ELR (cell line): Measurements from ENCODE around the gene CNKSR2.
"Not testable (repeated sequence)": the region's sequence is repeated elsewhere in the genome, so short reads cannot be mapped to it uniquely, and the experiment has no call there.

Experiments
- DNase-seq: peaks from one replicate; pipeline ENCODE4 v3.0.0-alpha.2; 2015; ENCODE audit warnings: low read depth

CNKSR2 gene

GRCh38 chrX:21440911-21441310, 66.7 kb downstream of the CNKSR2 start:
- no peak for DNase-seq

- no peak for DNase-seq
These were observed 83.5 kb downstream of the CNKSR2 start for GRCh38 chrX:21457718-21458117.

DNA sequence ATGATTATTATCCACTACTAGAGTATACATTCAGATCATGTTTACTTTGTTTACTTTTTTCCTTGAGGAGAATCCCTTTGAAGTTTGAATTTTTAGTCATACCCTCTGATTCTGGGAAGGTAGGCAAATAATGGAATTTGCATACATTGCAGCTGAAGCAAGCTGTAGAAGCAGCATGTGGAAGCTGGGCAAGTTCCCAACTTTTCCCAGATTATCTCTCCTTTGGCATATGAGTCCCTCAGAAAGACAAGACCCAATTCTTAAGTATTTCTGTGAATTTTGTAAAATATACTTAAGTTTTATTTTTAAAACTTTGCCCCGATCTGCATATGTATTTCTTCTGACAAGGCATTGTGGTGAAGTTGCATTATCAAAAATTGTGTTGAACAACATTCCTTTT, 94.9 kb downstream of the CNKSR2 start:
- DNase-seq, result no peak

DNA sequence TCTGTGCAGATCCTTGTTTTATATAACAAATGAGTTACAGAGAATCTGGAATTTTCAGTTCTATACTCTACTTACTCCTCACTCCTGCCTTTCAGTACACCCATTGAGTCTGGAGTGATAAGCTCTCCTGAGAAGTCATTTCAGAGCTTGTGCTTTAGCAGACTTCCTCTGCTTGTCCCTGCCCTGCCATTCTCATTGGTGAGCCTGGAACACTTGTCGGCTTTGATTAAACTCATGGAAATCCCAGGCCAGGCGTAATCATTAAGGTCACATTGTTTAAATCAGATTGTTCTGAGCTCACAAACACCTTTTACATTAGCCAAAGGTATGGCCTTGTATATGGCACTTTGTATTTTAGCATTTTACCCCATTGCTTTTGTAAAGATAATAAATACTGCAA, 102.7 kb downstream of the CNKSR2 start:
- DNase-seq, result no peak

DNA sequence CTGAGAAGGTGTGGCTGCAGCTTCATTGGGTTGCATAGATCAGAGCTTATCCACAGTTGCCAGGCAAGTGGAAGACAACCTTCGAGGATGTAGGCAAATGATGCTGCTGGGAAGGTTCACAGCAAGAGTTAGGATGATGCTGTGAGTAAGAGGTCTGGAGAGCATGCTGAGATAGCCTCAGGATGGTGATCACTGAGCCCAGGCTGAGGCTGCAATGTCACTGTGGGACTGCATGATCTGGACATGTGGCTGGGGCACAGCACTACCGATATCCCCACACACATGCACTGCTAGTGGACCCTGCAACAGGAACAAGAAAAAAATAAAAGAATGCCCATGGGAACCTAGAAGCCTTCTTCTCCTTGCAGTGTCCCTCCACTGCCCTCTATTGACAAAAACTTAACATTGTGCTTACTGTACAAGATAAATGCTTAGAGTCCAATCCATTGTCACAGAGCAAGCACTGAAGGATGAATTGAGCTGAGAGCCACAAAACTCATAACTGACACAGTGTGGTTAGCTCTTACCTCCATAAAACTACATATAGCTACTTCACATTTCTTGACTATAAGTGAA, 105.6 kb downstream of the CNKSR2 start:
- peak; percentile 60 for DNase-seq

DNA sequence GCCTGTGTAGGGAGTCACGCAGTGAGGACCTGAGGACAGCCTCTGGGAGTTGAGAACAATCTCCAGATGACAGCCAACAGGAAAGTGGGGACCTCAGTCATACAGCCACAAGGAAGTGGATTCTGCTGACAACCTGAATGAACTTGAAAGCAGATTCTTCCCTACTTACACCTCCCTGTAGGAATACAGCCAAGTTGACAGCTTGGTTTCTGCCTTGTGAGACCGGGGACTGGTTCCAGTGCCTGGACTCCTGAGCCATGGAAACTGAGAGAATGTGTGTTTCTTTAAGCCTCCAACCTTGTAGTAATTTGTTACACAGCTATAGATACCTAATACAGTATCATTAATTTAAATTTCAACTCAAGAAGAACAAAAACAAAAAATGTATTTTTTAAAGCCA, 107.5 kb downstream of the CNKSR2 start:
- DNase-seq, result no peak

GRCh38 chrX:21484051-21484450, 109.8 kb downstream of the CNKSR2 start:
- DNase-seq, result not testable (repeated sequence)

DNA sequence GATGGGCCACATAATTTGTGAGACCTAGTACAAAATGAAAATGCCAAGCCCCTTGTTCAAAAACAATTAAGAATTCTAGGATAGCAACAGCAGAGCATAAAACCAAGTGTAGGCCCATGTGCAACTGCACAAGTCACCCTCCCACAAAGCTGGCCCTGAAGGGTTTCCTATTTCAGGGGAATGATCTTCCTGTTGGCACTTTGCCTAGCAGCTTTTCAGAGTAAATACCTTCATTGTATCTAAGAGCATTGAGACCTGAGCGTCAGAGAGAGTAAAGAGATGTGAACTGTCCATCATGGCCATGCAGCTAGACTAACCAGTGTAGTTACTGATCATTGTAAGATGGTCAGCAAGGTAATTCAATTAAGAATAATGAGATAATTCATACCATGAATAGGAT, 113.6 kb downstream of the CNKSR2 start:
- DNase-seq, result peak; percentile 13

DNA sequence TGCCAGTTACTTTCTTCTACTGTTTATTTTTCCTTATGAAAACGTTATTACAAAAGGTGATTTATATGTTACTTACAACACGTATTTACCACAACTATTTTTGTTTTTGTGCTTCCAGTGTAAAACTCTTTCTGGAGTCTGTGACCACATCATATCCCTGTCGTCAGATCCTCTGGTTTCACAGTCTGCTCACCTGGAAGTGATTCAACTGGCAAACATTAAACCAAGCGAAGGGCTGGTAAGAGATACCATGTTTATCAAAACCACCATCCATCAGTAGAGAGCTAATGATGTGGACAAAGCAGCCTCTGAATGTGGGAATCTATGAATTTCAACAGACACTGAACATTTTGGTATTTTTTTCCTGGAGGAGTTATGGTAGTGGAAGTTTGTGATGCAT, 116.1 kb downstream of the CNKSR2 start:
- DNase-seq, result no peak

GRCh38 chrX:21493226-21493830, 119.1 kb downstream of the CNKSR2 start:
- peak; percentile 51 for DNase-seq

- no peak for DNase-seq
These were observed 129.4 kb downstream of the CNKSR2 start for GRCh38 chrX:21503593-21503992.

DNA sequence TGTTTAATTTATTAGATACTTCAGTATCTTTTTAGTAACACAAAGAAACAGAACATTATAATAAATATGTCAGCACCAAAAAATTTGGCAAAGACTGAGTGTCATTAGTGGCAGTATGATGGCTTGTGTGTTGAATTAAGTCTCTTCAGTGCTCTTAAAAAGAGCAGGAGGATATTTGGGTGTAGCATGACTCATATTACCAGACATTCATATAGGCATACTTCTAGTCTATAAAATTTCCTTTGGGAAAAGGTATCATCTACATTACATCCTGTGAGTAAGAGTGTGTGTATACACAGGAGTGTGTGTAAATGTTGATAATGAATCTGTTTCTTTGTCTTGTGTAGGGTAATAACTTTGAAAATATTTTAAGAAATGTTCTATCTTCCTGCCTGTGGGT, 135.7 kb downstream of the CNKSR2 start:
- peak; percentile 67 for DNase-seq

GRCh38 chrX:21524008-21524407, 149.8 kb downstream of the CNKSR2 start:
- peak; percentile 13 for DNase-seq

DNA sequence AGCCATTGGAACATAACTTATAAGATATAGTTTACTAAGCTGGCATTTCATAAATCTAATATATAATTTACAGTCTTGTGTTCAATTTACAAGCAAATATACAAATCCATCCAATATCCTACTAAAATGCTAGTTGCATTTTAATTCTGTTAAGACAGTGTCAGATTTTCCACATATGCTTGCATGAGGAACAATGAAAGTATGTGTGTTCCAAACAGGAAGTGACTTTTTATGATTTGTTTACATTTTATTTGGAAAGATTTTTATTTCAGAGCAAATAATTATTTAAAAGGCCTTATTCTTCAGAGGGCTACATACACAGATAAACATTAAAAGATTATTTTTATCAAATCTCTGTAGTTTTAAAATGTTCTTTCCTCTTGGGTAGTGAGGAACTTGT, 153.9 kb downstream of the CNKSR2 start:
- DNase-seq, result peak; percentile 62

DNA sequence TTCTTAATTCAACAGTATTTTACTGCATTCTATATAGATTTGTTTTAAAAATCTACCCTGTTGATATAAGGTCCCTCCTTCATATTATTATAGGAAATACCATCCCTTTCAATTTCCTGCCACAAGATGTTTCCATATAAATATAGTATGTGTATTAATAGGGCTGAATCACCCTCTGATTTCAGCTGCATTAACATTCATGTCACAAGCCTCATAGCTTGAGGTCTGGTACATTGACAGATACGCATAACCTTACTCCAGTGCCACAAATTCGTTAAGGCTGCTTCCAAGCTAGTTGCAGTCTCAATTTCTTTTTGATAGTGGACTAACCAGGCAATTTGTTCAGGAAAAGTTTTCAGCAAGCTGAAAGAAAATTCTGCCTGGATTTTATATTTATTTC, 155.6 kb downstream of the CNKSR2 start:
- DNase-seq, result peak; percentile 55

DNA sequence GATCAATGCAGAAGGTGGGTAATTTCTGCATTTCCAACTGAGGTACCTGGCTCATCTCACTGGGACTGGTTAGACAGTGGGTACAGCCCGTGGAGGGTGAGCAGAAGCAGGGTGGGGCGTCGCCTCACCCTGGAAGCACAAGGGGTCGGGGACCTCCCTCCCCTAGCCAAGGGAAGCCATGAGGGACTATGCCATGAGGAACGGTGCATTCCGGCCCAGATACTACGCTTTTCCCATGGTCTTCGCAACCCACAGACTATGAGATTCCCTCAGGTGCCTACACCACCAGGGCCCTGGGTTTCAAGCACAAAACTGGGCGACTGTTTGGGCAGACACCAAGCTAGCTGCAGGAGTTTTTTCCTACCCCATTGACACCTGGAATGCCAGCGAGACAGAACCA, 170.4 kb downstream of the CNKSR2 start:
- DNase-seq, result not testable (repeated sequence)

GRCh38 chrX:21559417-21559816, 185.2 kb downstream of the CNKSR2 start:
- no peak for DNase-seq

DNA sequence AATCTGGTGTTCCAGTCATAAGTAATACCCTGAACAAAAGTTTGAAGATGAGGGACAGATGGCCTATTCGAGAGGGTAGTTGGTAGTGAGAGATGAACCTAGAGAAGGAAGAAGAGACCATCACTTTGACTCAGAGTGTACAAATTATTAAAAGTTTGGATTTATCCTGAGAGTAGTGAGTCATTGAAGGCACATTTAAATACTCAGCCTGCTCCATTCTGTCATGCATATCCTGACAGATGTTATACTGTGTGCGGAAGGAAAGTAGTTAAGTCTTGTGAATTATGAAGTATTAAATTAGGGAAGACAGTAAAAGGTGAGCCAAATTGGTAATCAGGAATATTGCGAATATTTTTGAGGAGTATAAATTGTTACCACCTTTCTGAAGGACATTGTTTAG, 190.8 kb downstream of the CNKSR2 start:
- no peak for DNase-seq

DNA sequence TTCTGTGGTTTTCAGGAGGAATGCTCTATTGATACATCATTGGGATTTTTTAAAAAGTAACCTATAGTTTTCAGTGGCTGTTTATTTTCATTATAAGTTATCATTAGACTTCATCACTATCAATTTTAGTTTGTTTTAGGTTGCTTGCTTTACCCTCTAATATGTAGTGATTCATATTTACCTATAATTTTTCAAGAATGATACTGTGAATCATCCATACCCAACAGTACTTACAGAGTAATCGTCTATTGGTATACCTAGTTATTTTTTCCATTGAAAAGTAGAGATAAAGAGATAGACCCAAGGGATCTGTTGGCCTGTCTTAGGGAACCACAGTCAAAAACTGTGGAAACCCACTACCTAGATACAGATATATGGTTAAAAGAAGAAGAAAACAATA, 200.6 kb downstream of the CNKSR2 start:
- DNase-seq, result no peak

DNA sequence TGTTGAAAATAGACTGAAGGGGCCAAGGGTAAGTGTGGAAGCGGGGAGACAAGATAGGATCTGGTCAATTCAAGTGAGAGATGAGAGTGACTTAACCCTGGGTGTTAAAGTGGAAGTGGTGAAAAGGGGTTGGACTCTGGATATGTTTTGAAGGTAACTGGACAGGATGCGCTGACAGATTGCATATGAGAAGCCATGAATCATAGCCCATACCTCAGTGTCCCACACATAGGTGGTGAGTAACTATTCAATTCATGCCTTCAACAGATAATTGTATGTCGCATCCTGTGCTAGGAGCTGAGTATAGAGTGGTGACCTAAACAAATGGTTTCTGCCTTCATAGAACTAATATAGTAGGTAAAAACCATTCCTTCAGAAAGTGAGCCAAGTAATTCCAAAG, 207.3 kb downstream of the CNKSR2 start:
- no peak for DNase-seq

GRCh38 chrX:21586001-21586400, 211.8 kb downstream of the CNKSR2 start:
- DNase-seq, result peak; percentile 26

DNA sequence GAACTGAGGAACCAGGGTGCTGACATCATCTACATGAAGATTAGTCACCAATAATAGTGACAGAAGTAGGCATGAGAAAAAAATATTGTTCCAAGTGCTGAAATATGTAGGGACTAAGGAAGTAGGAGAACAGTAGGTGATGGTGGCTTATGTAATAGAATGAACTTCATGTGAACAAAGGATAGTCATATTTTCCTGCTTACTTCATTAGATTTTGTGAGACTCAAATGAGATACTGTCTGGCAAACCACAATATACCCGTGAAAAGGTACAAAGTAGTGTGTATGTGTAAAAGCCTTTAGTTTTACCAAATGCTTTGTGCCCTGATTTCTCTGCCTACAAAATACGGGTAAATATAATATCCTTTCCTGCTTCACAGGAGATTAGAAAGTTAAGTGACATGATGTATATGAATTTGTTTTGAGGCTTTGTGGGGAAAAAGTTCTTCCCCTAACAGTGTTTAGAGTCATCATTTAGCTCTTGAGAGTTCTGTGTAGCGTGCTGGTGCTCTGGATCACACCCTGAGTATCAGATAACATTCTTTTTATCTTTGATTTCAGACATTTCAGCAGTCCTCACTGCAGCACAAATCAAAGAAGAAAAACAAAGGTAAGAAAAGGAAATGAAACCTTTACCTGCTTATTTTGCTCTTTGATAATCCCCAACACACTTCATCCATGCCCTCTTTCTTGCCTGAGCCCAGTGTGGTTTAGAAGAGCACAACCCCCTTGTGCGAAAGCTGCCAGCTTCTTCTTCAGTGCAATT, 216.0 kb downstream of the CNKSR2 start:
- DNase-seq, result no peak

DNA sequence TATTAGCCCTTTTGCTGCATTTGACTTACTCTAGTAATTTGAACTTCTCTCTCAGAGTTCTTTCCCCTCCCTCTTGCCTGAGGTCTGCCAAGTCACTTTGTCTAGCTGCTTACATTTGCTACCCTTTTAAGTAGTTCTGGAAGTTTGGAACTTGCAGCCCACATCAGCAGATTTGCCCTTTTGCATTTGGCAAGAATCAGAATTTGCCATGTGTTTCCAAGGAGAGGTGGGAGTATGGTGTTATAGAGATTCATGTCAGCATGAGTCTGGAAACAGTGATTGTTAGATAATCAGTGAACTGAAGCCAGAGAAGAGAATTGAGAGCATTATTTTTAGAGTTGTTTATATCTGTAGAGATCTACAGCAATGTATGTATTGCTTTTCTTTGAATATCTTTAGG, 231.8 kb downstream of the CNKSR2 start:
- no peak for DNase-seq

DNA sequence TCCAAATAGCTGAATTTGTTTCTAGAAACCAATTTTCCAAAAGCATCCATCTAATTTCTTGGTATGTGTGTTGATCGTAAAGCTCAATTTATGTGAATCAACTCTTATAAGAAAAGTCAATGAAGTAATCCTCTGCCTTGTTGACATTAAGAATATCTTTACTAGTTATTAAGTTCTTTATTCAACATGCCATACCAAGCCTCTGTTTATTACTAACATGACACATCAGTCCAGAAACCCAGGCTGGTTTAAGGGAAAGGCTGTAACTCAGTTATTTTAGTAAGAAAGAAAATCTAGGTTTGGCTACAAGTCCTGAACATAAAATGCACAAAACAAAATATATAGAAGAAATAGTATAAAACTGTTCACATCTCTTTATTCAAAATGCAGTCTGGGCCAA, 235.9 kb downstream of the CNKSR2 start:
- no peak for DNase-seq
